NCI-H128 (cell line): ENCODE data around the gene FAM227A.

Source experiments
- DNase-seq: peaks from one replicate; lab custom pipeline; 2025; ENCODE audit not compliant: unreplicated experiment; lab: John Stamatoyannopoulos, UW

FAM227A gene

GRCh38 chr22:38656256-38657044 is at the start of gene FAM227A, which contains the start of gene CBY1:
FAM227A (minus strand) TSS chr22:38656392; CDS start chr22:38650168, 6,224 bp downstream.
CBY1 (plus strand) TSS chr22:38656638; CDS start chr22:38668055, 11,417 bp downstream.
- DNase-seq: peak; percentile 74

GRCh38 chr22:38705235-38706100 is 49.3 kb upstream of the FAM227A start, which contains the start of gene GTPBP1:
GTPBP1 (plus strand) TSS chr22:38705944; CDS start chr22:38705956, 12 bp downstream.
- peak; percentile 100 for DNase-seq

- DNase-seq: no peak
These were observed 48.6 kb upstream of the FAM227A start for GRCh38 chr22:38704654-38705234.

- peak; percentile 79 for DNase-seq
These were observed 44.8 kb upstream of the FAM227A start, which contains the start of gene JOSD1 for GRCh38 chr22:38700789-38701628. JOSD1 (minus strand) TSS chr22:38700943; CDS start chr22:38699987, 956 bp downstream.

GRCh38 chr22:38700270-38700788 is 44.1 kb upstream of the FAM227A start:
- no peak for DNase-seq

- no peak for DNase-seq
These were observed 43.6 kb upstream of the FAM227A start for GRCh38 chr22:38699784-38700183.

GRCh38 chr22:38699143-38699542 is 43.0 kb upstream of the FAM227A start:
- DNase-seq: no peak

- no peak for DNase-seq
These were observed 42.4 kb upstream of the FAM227A start for GRCh38 chr22:38698407-38699094.

GRCh38 chr22:38697425-38698089 is 41.4 kb upstream of the FAM227A start:
- DNase-seq: no peak

- no peak for DNase-seq
These were observed 40.6 kb upstream of the FAM227A start for GRCh38 chr22:38696606-38697424.

GRCh38 chr22:38694940-38695339 is 38.7 kb upstream of the FAM227A start:
- DNase-seq: no peak

- no peak for DNase-seq
These were observed 37.9 kb upstream of the FAM227A start for GRCh38 chr22:38694049-38694448.

- no peak for DNase-seq
These were observed 33.5 kb upstream of the FAM227A start for GRCh38 chr22:38689651-38690050.

GRCh38 chr22:38685761-38686160 is 29.6 kb upstream of the FAM227A start:
- no peak for DNase-seq

- DNase-seq: no peak
These were observed 28.7 kb upstream of the FAM227A start for GRCh38 chr22:38684895-38685294.

GRCh38 chr22:38681582-38682335 is 25.6 kb upstream of the FAM227A start, which contains the start of gene TOMM22:
TOMM22 (plus strand) TSS chr22:38681957; CDS start chr22:38681979, 22 bp downstream.
- peak; percentile 64 for DNase-seq

GRCh38 chr22:38675833-38676232 is 19.6 kb upstream of the FAM227A start:
- DNase-seq: no peak
